GM18526 (cell line): ENCODE data around the gene UBE2Q1.

Experiments
- POLR2A ChIP-seq: IDR thresholded peaks from 3 replicates; pipeline ENCODE4 v1.6.1; 2011; ENCODE audit not compliant: insufficient read length; ENCODE audit errors: extremely low read depth

The UBE2Q1 gene

DNA sequence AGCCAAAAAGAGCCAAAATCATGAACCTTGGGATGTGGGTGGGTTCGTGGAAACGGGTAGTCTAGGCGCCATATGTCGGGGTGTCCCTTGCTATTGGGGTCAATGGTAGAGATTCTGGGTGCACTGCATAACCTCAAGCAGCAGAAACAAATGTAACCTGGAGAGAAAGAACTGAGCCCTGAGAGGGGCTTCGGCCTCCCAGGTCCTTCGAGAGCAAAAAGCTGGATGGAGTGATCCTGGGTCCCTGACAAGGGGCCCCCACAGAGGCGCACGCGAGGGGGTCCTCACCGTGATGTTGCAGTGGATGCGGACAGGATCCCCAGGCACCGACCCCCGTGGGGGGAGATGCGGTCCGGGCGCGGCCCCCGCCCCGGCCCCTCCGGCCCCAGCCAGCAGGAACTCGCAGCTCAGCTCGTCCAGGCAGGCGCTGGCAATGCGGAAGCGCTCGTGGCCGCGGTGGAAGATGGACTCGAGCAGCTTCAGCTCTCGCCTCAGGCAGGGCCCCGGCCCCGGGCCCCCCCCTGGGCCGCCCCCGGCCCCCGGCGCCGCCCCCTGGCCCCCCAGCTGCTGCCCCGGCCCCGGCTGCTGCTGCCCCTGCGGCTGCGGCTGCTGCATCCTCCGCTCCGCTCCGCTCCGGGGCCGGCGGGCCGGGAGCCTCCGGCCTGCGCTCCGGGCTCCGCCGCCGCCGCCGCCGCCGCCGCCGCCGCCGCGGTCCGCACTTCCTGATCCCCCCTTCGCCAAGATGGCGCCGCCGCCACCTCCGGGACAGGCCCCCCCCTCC lies at the start of gene UBE2Q1:
Gene UBE2Q1, minus strand, starts transcription at position 724 of the 781 bp plus-strand sequence. Its CDS starts 109 bp downstream, at position 615.
- TF ChIP-seq POLR2A: peak; percentile 35

- peak; percentile 73 for TF ChIP-seq POLR2A
Measured at GRCh38 chr1:154607609-154608396, 49.3 kb upstream of the UBE2Q1 start, which contains the start of gene ADAR. Gene ADAR, minus strand, starts transcription at chr1:154608186. Its CDS starts 180 bp downstream, at chr1:154608006.

- TF ChIP-seq POLR2A: no peak
Measured at GRCh38 chr1:154607106-154607608, 48.7 kb upstream of the UBE2Q1 start.

DNA sequence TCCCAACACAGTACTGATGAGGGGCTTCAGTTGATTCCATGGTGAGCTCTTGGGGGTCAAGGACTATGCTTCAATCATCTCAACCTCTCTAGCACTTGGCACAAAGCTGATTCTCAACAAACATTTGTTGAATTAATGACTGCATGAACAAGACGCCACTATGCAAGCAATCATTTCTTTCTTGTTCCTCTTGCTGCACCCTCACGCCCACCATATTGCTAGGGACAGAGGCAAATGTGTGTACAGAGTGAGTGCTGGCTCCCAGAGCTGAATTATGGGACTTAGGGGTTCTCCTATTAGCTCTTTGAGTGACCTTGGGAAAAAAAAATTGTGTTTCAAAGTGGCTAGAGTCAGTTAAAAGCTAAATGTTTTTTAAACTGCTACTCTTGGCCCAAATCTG lies 47.1 kb upstream of the UBE2Q1 start:
- no peak for TF ChIP-seq POLR2A

DNA sequence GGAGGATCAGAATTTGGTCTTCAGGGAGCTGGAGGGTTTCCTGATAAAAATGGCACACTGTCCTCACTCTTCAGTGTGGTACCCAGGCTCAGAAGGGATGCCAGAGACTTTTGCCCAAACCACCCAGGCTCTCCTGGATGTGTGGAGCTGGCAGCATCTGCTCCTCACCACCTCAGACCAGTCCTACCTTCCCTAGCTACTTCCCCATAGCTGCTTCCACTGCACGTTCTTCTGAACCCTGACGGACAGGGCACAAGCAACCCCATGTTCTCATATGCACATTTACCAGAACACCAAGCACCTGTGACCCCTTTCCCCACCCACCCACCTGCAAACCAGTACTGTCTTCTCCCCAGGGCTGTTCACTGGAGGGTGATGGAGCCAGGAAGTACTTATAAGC lies 44.9 kb upstream of the UBE2Q1 start:
- TF ChIP-seq POLR2A: no peak

- TF ChIP-seq POLR2A: no peak
Measured at GRCh38 chr1:154599658-154600057, 41.2 kb upstream of the UBE2Q1 start.

DNA sequence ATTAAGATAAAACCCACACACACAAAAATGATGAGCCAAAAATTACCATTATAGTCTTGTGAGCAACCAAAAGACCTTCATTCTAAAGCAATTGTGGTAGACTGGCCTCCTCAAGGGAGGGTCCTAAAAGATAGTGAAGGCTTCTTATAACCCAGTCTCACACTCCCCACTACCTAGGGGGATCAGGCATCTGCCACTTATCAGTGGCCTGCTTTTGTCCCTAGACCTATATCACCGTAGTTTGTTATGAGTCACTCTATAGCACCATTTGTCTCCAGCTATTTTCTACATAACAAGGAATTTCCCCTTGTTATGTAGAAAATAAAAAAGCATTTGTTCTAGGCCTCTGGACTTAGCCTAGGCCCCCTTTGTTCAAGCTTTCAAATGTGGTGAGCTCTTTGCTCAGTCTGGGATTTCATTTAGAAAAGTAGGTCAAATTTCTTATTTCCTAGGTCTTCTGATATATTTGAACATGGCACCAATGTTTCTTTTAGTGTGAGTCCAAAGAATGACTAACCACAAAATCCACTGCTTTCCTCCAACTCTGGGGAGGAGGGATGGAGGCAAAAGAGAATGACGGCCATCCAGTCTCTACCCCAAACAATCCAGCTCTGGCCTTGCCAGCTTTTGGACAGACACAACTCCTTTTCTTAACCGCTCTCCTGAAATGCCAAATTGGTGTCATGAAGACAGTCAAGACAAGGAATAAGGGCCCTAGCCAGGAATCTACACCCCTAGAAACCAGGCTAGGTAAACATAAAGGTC lies 40.6 kb upstream of the UBE2Q1 start:
- TF ChIP-seq POLR2A: no peak

- TF ChIP-seq POLR2A: no peak
Measured at GRCh38 chr1:154595621-154596020, 37.2 kb upstream of the UBE2Q1 start.

DNA sequence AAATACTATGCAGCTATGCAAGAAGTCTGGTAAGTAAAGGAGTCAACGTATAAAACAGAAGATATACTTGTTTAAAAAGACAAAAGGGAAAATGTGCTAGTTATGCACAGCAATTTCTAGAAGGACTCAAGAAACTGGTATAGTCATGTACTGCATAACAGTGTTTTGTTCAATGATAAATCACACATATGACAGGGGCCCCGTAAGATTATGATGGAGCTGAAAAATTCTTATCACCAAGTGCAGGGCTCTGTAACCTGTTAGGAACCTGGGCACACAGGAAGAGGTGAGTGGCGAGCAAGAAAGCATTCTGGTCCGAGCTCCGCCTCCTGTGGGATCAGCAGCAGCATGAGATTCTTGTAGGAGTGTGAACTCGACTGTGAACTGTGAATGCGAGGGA lies 36.3 kb upstream of the UBE2Q1 start:
- TF ChIP-seq POLR2A: no peak

DNA sequence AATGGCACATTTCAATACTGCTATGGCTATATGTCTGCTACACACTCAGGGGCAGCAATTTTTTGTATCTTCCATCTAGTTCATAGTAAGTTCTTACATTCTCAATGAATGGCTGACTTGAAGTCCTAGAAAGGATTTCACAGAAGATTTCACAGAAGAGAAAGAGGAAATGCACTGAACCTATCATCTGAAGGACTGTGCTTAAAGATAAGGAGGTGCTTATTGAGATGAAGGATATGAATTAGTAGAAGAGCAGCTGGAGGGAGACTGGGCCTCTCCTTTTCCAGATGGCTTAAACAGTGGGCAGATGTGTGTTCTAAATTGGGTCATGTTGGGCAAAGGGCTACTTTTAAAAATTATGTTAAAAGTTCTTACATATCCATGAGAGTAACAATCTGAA lies 34.9 kb upstream of the UBE2Q1 start:
- TF ChIP-seq POLR2A: no peak

DNA sequence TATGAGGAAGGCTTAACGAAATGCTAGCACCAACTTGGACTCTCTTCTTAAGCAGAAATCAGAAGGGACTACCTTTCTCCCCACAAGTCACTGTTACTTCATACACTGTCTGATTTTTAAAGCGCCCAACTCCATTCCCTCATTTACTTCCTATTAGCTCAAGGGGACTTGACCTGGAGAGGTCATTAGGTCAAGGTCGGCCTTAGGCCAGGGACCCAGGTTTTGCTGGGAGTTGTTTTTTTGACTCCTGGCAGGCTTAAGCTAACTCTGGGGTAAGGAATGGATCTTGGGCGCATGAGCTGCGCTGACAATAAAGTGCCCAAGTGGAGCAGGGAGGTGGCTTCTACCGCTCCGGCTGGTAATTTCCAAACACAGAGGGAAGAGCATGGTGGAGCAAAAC lies 32.7 kb upstream of the UBE2Q1 start:
- no peak for TF ChIP-seq POLR2A

DNA sequence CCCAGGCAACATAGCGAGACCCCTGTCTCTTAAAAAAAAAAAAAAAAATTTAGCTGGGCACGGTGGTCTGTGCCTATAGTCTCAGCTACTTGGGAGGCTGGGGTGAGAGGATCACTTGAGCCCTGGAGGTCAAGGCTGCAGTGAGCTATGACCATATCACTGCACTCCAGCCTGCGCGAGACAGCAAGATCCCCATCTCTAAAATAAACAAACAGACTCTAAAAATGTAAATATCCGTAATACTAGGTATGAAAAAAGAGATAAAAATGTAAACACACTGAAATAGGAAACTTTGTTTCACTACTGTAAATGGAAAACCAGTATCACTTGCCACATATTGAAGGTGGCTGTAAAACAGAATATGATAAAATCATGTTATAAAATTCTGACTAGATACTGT lies 32.3 kb upstream of the UBE2Q1 start:
- TF ChIP-seq POLR2A: no peak

DNA sequence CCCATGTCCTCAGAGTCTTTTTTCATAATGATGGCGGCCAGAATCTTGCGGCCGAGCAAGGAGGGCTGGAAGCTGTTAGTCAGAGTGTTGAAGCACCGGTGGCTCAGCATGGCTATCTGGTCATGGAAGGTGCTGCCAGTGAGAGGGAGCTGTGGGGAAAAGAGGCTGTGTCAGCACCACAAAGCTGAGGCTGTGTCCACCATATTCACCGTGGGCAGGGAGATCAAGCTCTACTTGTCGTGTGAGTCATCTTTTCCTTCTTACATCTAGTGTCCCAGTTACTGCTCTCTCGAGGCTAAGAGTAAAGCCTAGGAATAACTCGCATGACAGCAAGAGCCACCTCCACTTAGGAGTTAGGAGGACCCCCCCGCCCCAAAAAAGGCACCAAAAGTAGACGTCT lies 31.3 kb upstream of the UBE2Q1 start:
- no peak for TF ChIP-seq POLR2A

DNA sequence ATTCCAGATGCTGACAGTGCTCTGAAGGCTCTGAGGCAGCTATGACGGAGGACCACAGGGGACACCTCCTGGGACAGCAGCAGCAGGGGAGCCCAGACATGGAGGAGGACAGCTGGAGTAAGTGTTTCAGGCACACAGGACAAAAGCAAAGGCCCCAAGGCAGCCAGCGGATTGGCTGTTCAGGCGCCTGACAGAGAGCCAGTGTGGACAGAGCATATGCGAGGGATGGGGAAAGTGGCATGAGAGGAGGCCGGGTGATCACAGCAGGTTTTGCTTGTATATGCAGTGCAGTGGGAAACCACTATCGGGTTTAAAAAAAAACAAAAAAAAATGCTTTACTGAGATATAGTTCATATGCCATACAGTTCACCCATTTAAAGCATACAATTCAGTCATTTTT lies 28.2 kb upstream of the UBE2Q1 start:
- TF ChIP-seq POLR2A: no peak

DNA sequence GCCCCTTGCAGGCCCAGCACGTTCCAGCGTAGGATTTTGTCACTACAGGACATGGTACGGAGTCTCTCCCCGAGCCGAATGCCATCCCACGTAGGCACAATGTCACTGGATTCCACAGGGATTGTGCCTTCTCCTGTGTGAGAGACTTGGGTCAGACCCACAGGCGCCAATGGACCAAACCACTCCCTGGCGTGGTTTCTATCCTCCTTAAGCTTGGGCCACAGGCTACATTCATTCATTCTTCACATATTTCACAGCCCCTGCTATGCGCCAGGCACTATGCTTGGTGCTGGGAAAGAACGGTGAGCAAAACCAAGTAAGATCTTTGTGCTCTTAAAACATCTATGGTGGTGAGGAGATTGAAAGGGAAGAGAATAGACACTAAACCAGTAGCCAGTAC lies 27.8 kb upstream of the UBE2Q1 start:
- no peak for TF ChIP-seq POLR2A
